HG03103 (cell line): ENCODE results near the gene TEX10.

Experiments used
- ATAC-seq: cut with Tn5 transposase; IDR thresholded peaks from one replicate; pipeline ENCODE4 v1.9.1; 2021; ENCODE audit warnings: low read depth; ENCODE audit not compliant: unreplicated experiment

Gene TEX10

GRCh38 chr9:100287186-100287585, 65.6 kb downstream of the TEX10 start:
- no peak for ATAC-seq

GRCh38 chr9:100286257-100286656, 66.5 kb downstream of the TEX10 start:
- ATAC-seq, result no peak

DNA sequence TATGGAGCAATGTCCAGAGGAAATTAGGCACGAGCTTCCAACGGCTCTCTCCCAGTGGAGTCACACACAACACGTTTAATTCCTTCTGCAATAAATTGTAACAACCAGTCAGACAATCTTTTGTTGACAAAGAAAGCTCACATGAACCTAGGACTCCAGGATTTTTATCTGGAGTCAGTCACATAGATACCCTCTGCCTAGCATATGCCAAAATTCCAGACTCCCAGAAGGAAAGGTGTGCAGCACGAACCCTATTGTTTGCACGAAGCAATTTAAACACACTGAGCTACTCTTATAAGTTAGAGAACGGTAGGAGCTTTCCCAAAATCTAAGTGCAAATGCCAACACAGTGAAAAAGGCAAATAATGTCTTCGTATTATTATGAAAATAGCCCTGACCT, 67.1 kb downstream of the TEX10 start:
- no peak for ATAC-seq

- ATAC-seq, result no peak
Observed at GRCh38 chr9:100285080-100285479, 67.7 kb downstream of the TEX10 start.

- ATAC-seq, result no peak
Observed at GRCh38 chr9:100284247-100284646, 68.5 kb downstream of the TEX10 start.

GRCh38 chr9:100282388-100282719, 70.4 kb downstream of the TEX10 start:
- ATAC-seq, result no peak

DNA sequence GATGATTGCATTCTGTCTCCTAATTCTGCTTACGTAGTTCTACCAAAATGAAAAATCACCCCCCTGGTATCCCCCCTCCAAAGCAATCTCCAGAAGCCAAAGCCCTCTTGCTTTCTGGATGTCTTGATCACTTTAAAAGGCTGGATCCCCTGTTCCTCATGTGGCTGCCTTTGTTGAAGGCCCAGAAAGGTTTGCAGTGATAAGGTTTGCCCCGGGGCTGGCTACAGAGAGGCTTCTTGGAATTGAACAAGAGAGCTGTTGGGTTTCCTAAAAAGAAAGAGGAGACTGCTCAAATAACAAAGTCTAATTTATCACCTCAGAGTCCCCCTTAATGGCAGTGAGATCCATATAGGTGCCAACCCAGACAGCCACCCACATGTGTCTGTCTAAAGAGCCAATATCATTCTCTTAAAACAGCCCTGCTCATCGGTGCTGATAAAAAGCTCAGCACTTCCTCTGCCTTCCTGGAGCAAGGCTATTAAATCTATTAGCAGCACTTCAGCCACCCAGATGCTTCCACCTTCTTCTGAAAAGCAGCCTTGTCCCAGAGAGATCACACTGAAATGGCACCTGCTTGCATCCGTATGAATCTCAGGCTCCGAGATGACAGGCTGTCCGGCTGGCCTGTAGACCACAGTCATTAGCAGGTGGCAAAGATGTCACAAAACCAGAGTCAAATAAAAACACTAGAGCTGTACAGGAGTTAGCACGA, 70.9 kb downstream of the TEX10 start:
- ATAC-seq, result no peak

DNA sequence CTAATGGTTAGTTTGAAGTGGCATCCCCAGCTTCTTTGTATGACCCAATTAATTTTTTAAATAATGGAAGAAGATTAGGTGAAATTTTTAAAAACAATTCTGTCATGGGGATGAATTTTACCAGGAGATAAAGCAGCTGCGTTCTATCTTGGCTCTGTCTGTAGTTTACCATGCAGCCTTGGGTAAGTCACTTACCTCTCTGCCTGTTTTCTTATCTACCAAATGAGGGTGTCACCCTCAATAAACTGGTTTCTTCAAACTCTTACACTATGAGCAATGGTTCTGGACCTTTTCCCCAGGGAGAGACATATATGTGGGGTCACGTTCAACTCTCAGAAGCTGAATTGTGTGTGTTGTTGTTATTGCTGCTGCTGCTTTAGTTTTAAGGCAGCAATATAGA, 71.7 kb downstream of the TEX10 start:
- no peak for ATAC-seq

GRCh38 chr9:100277166-100277979, 75.4 kb downstream of the TEX10 start:
- ATAC-seq, result no peak

GRCh38 chr9:100269656-100270055, 83.1 kb downstream of the TEX10 start:
- ATAC-seq, result no peak

DNA sequence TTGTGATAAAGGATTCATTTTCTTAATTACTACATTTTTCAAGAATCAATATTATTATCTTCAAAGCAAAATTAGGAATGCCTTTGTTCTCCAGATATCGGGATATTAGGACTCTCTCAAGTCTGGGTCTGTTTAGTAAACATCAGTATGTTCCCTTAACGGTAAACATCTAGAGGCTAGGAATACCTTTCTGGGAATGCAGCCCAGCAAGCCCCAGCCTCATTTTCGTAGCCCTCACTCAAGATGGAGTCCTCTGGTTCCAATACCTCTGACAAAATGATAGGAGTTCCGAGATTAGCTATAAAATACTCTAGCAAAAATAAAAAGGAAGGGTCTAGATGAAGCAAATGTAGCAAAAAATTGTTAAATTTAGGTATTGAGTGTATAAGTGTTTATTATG, 84.5 kb downstream of the TEX10 start:
- ATAC-seq, result no peak

GRCh38 chr9:100267211-100267610, 85.5 kb downstream of the TEX10 start:
- ATAC-seq, result no peak
